ENCODE measurements around the gene RIPOR2. TPM values are rescaled to one million over a fixed set of nuclear protein-coding genes. Genes with fewer than 3 reads are reported as not detected.
"Not testable (repeated sequence)": the region's sequence is repeated elsewhere in the genome, so short reads cannot be mapped to it uniquely, and the experiment has no call there.

The RIPOR2 gene
- polyA plus RNA-seq, 10 donors, result 21.6 to 43.0 (median 25.5) TPM

- DNase-seq, result no peak
Measured at GRCh38 chr6:24953726-24954125, 18.0 kb upstream of the RIPOR2 start.

- DNase-seq, result no peak
Measured at GRCh38 chr6:24951811-24952299, 16.1 kb upstream of the RIPOR2 start.

- DNase-seq, result no peak
Measured at GRCh38 chr6:24950218-24950941, 14.6 kb upstream of the RIPOR2 start.

- no peak for DNase-seq
Measured at GRCh38 chr6:24949020-24949569, 13.3 kb upstream of the RIPOR2 start.

GRCh38 chr6:24948261-24948660 lies 12.5 kb upstream of the RIPOR2 start:
- not testable (repeated sequence) for DNase-seq

- no peak for DNase-seq
Measured at GRCh38 chr6:24947636-24948035, 11.9 kb upstream of the RIPOR2 start.

- DNase-seq, result no peak
Measured at GRCh38 chr6:24945054-24945453, 9.3 kb upstream of the RIPOR2 start.

- DNase-seq, result no peak
Measured at GRCh38 chr6:24943774-24944173, 8.0 kb upstream of the RIPOR2 start.

- DNase-seq, result no peak
Measured at GRCh38 chr6:24940311-24940917, 4.7 kb upstream of the RIPOR2 start.

- no peak for DNase-seq
Measured at GRCh38 chr6:24936641-24937317, 1.0 kb upstream of the RIPOR2 start.

- DNase-seq, result no peak
Measured at GRCh38 chr6:24933868-24934401, 1.8 kb downstream of the RIPOR2 start.

- no peak for DNase-seq
Measured at GRCh38 chr6:24933266-24933665, 2.5 kb downstream of the RIPOR2 start.

GRCh38 chr6:24932832-24933231 lies 2.9 kb downstream of the RIPOR2 start:
- no peak for DNase-seq

GRCh38 chr6:24931718-24932691 lies 3.8 kb downstream of the RIPOR2 start:
- DNase-seq, result no peak

- DNase-seq, result peak in 2 of 3 donors; percentile 76 to 85
Measured at GRCh38 chr6:24931296-24931695, 4.5 kb downstream of the RIPOR2 start.

GRCh38 chr6:24930431-24930871 lies 5.3 kb downstream of the RIPOR2 start:
- DNase-seq, result peak; percentile 62 to 83 (median 81)

- DNase-seq, result peak in 1 of 3 donors; percentile 63
Measured at GRCh38 chr6:24929242-24929641, 6.5 kb downstream of the RIPOR2 start.

GRCh38 chr6:24927985-24928745 lies 7.6 kb downstream of the RIPOR2 start:
- DNase-seq, result peak in 1 of 3 donors; percentile 44

GRCh38 chr6:24927277-24927955 lies 8.3 kb downstream of the RIPOR2 start:
- no peak for DNase-seq

Measured in muscle of back (tissue), 11 donors.